Subcutaneous preadipocyte (primary cell): ENCODE measurements around the gene TRIM67. TPM values are rescaled to one million over a fixed set of nuclear protein-coding genes. Genes with fewer than 3 reads are reported as not detected.

Experiments
- total RNA-seq: library from RNA; depleted of rRNA; stranded (reverse); fragments of >200 nt; gene quantifications from 2 replicates; pipeline ENCODE4 v1.2.3, GENCODE V29; 2012

Gene TRIM67
- under 0.01 TPM in 1 of 2 replicates, not detected in the other for total RNA-seq

DNA sequence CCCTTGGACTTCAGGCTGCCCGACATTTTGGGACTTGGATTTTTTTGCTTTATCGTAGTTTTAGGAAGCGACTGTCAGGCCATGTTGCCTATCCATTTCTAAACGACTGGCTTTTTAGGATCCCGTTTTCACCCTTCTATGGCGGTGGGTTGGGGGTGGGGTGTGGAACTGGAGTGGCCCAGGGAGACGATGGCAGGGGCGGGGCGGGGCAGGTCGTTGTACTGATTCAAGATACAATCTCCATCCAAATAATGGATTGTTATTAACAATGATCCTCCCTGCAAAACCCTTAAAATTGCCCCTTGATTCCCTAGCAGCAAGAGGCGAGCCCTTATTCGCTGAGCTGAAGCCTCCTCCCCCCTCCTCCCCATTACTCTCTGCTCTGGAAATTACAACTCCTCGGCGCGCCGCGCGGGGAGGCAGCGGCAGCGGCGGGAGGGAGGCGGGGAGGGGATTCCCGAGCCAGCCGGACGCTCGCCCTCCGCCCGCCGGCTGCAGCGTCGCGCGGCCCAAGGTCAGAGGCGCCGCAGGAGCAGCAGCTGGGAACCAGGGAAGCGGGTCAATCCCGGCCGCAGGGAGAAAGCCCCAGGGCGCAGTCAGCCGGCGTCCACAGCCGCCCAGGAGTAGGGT lies at the start of gene TRIM67:
TSS of gene TRIM67 (plus strand) at position 392 of the 630 bp plus-strand sequence. CDS start 912 bp downstream, outside the sequence.

DNA sequence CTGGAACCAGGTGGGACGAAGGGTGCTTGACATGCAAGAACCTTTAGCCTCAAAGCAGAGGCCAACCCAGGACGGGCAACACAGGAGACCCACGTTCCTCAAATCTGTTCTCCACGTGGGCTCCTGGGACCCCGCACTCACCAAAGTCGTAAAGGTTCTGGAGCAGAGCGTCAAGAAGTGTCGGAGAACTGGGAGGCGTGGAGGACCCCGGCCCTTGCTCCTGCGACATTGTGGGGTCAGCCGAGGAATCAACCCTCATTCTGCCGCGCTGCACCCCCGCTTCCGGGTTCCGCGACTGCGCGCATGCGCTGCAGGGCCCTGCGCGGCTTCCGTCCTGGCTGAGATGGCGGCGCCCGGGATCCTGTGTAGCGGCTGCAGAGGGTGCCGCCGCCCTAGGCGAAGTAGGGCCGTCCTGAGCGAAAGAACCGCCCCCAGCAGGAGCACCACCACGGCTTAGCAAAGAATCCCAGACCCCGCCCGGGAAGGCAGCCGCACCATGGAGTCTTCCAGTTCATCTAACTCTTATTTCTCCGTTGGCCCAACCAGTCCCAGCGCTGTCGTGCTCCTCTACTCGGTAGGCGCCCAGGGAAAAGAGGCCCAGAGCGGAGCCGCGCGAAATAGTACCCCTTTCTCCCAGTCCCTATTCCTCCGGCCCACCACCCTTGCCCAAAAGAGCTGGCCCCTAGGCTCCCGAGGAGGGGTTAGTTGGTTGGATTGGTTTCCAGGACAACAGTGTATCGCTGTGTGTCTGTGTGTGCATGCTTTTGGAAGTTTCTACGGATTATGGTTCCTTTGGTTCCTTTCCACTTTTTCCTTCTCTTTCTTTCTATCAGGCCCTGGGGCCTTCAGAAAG lies 79.3 kb downstream of the TRIM67 start, which contains the start of gene GNPAT:
TSS of gene GNPAT (plus strand) at position 330 of the 853 bp plus-strand sequence. CDS start at position 497, 167 bp downstream.

Other genes with a start within 250 kb of the TRIM67 start
- 7.3 and 8.2 TPM in 2 replicates for gene TTC13, start 183.2 kb upstream of the TRIM67 start, total RNA-seq
- gene ARV1, start 183.0 kb upstream of the TRIM67 start, total RNA-seq, result 10.4 and 17.6 TPM in 2 replicates
- 4.1 and 5.5 TPM in 2 replicates for gene FAM89A, start 121.8 kb upstream of the TRIM67 start, total RNA-seq
- gene GNPAT, start 79.2 kb downstream of the TRIM67 start, total RNA-seq, result 41.5 and 51.8 TPM in 2 replicates
- 10.3 and 15.6 TPM in 2 replicates for gene EXOC8, start 175.8 kb downstream of the TRIM67 start, total RNA-seq
- 11.0 and 15.1 TPM in 2 replicates for gene SPRTN, start 176.2 kb downstream of the TRIM67 start, total RNA-seq